ACC112 (cell line): ENCODE data around the gene RRM1.
"Not testable (repeated sequence)": the region's sequence is repeated elsewhere in the genome, so short reads cannot be mapped to it uniquely, and the experiment has no call there.

ENCODE experiments used
- H2AFZ ChIP-seq: fragments of 200-600 bp; sonication (generic); one replicate; pipeline ENCODE4 v1.6.0; 2017; ENCODE audit warnings: antibody characterized with exemption, low read length; ENCODE audit not compliant: unreplicated experiment
- H3K27ac ChIP-seq: fragments of 200-600 bp; sonication (generic); 2 replicates; pipeline ENCODE4 v1.5.1; 2014; ENCODE audit warnings: low read depth, mild to moderate bottlenecking, antibody characterized with exemption, low read length, moderate library complexity
- H3K27me3 ChIP-seq: fragments of 200-600 bp; sonication (generic); 2 replicates; pipeline ENCODE4 v1.6.1; 2014; ENCODE audit warnings: mild to moderate bottlenecking, antibody characterized with exemption, low read length, moderate library complexity, mixed read lengths; ENCODE audit not compliant: insufficient read depth
- H3K36me3 ChIP-seq: fragments of 200-600 bp; sonication (generic); 2 replicates; pipeline ENCODE4 v1.6.1; 2016; ENCODE audit warnings: mild to moderate bottlenecking, antibody characterized with exemption, low read length, moderate library complexity, mixed read lengths; ENCODE audit not compliant: insufficient read depth
- H3K4me1 ChIP-seq: fragments of 200-600 bp; sonication (generic); one replicate; pipeline ENCODE4 v1.6.1; 2016; ENCODE audit warnings: low read length, mixed read lengths; ENCODE audit not compliant: insufficient read depth, unreplicated experiment, control insufficient read depth
- H3K4me3 ChIP-seq: fragments of 200-600 bp; sonication (generic); 2 replicates; pipeline ENCODE4 v1.5.1; 2014; ENCODE audit warnings: mild to moderate bottlenecking, low read depth, low read length
- H3K79me2 ChIP-seq: fragments of 200-600 bp; sonication (generic); one replicate; pipeline ENCODE4 v1.6.0; 2016; ENCODE audit warnings: low read length; ENCODE audit not compliant: control insufficient read depth, unreplicated experiment, insufficient read depth

Gene RRM1

DNA sequence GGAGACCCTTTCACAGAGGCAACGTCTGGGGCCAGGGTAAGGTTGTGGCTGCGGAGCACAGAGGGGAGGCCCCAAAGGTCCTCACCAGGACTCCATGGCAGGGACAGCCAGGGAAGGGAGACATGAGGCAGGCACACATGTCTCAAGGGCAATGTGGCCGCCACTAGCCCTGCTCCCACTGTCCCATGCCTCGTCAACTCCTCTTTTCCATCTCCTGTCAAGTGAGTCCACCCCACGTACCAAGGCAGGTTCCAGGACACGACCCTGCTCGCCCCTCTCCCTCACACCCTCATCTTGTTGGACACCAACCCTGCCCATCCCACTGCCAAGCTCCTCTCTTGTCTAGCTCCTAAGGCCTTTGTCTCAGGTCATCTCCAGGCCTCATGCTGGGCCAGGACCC lies 73.2 kb downstream of the RRM1 start:
- no peaks in the 10 kb centered on the region for H3K4me1 ChIP-seq
- H3K36me3 ChIP-seq, result no peaks in the 10 kb centered on the region
- H3K27me3 ChIP-seq, result 0 out of 2 replicates have a peak, but pooled peaks cover 3% of the 10 kb centered on the region
- no peak overlapping the region for H3K27ac ChIP-seq
- H3K4me3 ChIP-seq, result no peak overlapping the region
- H3K79me2 ChIP-seq, result no peaks in the 10 kb centered on the region
- H2AFZ ChIP-seq, result no peak overlapping the region

DNA sequence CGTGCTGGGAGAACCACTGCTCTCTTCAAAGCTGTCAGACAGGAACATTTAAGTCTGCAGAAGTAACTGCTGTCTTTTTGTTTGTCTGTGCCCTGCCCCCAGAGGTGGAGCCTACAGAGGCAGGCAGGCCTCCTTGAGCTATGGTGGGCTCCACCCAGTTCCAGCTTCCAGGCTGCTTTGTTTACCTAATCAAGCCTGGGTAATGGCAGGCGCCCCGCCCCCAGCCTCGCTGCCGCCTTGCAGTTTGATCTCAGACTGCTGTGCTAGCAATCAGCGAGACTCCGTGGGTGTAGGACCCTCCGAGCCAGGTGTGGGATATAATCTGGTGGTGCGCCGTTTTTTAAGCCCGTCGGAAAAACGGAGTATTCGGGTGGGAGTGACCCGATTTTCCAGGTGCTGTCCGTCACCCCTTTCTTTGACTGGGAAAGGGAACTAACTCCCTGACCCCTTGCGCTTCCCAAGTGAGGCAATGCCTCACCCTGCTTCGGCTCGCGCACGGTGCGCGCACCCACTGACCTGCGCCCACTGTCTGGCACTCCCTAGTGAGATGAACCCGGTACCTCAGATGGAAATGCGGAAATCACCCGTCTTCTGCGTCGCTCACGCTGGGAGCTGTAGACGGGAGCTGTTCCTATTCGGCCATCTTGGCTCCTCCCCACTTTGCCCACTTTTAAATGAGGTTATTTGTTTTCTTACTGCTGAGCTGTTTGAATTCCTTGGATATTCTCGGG lies 81.2 kb downstream of the RRM1 start:
- H2AFZ ChIP-seq, H3K79me2 ChIP-seq, H3K4me3 ChIP-seq, H3K36me3 ChIP-seq, H3K27ac ChIP-seq, H3K4me1 ChIP-seq: not testable (repeated sequence)
- peaks cover 12% of the 10 kb centered on the region for H3K27me3 ChIP-seq

DNA sequence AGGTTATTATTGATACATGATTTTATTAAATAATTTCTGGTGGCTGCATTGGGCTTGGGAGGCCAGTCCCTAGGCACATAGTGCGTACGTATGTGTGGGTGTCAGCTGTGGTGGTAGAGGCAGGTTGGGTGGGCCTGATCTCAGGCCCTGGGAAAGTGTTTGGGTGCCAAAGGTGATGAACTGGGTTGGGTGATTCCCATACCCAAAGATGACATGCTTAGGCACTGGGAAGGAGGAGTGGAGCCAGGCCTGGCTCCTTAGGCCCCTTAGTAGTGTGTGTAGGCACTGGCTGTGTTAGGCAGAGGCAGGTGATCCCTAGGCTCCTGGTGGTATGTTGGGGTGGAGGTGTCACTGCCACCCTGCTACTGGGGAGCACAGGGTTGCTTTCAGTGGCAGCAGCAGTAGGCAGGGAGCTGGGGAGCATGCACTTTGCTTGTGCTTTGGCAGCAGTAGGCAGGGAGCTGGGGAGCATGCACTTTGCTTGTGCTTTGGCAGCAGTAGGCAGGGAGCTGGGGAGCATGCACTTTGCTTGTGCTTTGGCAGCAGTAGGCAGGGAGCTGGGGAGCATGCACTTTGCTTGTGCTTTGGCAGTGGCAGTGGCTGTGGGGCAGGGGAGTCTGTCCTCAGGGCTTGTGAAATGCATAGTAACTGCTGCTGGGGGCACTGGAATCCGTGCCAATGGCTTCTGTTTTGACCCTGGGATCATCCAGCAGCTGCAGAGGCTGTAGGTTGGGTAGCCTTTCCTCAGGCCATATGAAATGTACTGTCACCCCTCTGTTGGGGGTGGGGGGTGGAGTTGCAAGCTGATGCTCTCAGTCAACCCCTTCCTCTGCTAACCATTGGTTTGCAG lies 84.4 kb downstream of the RRM1 start:
- Histone ChIP-seq H3K27ac (no peak overlapping the region), H3K4me1 (no peaks in the 10 kb centered on the region), H3K36me3 (no peaks in the 10 kb centered on the region), H3K79me2 (no peaks in the 10 kb centered on the region), H3K4me3 (no peak overlapping the region), H3K27me3 (peaks cover 12% of the 10 kb centered on the region), H2AFZ (no peak overlapping the region)

DNA sequence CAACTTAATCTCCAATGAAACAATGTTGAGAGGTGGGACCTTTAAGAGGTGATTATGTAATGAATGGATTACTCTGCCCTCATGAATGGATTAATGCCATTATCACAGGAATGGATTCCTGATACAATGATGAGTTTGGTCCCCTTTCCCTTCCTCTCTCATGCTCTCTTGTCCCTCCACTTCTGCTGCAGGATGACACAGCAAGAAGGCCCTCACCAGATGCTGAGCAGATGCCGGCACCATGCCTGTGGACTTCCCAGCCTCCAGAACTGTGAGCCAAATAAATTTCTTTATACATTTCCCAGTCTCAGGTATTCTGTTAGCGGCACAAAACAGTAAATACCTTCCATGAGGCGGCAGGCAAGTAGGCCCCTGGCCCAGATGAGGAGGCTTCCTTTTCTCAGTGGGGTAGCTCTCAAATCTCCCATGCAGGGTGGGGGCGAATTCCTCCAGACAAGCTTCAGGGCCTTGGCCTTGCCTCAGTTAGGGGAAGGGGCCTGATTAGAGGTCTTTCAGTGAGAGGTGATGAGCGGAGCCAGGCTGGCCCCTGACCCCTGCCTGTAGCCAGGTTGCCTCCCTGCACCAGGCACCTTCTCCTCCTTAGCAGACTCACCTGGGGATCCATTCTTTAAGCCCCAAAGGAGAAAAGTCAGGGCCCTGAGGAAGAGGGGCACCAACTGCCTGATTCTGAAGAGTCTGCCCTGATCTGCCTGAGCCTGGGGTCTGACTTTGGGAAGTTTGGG lies 86.0 kb downstream of the RRM1 start:
- Histone ChIP-seq H3K27me3 (peaks cover 12% of the 10 kb centered on the region), H3K27ac (no peak overlapping the region), H3K4me1 (no peaks in the 10 kb centered on the region), H2AFZ (no peak overlapping the region), H3K79me2 (no peaks in the 10 kb centered on the region), H3K36me3 (no peaks in the 10 kb centered on the region), H3K4me3 (no peak overlapping the region)

DNA sequence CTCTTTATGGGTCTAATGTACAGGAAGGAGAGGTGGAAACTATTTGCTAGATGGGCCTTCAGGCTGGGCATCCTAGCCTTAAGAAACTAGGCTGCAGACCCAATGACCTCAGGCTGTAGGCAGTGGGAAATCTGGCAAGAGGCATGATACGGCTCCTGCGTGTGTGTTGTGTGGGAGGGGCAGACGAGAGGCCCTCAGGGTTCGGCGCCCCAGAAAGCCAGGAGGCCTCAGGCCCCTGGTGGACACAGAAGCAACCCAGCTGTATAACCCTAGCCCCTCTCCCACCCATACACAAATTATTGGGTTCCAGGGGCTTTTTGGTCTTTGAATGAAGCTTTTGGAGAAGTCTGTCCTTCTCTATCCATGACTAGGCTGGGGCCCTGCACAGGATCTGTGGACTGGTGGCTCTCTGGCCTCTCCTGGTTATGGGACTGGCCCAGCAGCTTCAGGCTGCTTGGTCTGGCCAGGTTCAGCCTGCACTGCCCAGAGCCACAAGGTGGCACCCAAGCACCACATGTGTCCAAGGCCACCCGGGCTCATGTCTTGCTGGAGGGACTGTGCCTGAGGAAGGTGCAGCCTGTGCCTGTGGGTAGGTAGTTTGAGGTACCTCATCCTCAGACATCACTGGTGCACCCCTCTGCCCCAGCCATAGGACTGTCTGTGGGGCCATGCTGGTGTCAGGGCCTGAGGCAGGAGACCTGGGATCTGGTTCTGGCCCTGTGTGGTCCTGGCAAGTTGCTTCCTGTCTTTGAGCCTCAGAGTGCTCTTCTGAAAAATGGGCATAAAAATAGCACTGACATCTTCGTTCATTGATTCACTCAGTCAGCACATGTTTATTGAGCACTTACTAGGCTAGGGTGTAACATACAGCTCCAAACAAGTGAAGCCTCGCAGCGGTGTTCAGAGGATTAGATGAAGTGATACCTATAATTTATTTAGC lies 87.5 kb downstream of the RRM1 start:
- Histone ChIP-seq H3K79me2 (no peaks in the 10 kb centered on the region), H2AFZ (no peak overlapping the region), H3K4me1 (no peaks in the 10 kb centered on the region), H3K27ac (no peak overlapping the region), H3K4me3 (no peak overlapping the region), H3K27me3 (peaks cover 5% of the 10 kb centered on the region; the same call in 1 of the 2 replicates), H3K36me3 (no peaks in the 10 kb centered on the region)

DNA sequence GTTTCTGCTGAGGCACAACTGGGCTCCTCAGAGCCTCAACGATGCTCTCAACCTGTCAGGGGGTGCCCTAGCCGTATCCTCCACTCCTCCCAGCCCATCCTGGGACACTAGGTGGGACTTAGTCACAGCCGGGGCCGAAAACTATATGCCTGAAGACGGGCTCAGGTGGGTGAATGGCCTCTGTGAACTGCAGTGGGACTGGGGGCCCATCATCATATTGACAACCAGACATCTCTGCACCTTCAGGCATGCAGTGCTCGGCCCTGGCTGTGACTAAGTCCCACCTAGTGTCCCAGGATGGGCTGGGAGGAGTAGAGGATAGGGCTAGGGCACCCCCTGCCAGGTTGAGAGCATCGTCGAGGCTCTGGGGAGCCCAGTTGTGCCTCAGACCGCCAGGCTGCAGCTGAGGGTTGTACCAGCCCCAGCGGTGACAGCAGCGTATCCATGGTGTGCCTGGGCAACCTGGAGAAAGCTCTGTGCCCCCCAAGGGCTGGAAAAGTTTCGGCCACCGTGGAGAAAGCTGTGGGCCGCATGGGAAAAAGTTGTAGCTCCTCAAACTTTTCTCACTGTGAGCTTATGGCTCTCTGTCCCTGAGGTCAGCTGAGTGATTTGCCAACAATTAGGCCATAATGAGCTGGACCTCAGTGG lies 88.9 kb downstream of the RRM1 start:
- no peaks in the 10 kb centered on the region for H3K4me1 ChIP-seq
- H3K36me3 ChIP-seq, result no peaks in the 10 kb centered on the region
- H2AFZ ChIP-seq, result no peak overlapping the region
- H3K27ac ChIP-seq, result no peak overlapping the region
- no peak overlapping the region for H3K4me3 ChIP-seq
- H3K79me2 ChIP-seq, result no peaks in the 10 kb centered on the region
- no peaks in the 10 kb centered on the region; the same call in 1 of the 2 replicates for H3K27me3 ChIP-seq

DNA sequence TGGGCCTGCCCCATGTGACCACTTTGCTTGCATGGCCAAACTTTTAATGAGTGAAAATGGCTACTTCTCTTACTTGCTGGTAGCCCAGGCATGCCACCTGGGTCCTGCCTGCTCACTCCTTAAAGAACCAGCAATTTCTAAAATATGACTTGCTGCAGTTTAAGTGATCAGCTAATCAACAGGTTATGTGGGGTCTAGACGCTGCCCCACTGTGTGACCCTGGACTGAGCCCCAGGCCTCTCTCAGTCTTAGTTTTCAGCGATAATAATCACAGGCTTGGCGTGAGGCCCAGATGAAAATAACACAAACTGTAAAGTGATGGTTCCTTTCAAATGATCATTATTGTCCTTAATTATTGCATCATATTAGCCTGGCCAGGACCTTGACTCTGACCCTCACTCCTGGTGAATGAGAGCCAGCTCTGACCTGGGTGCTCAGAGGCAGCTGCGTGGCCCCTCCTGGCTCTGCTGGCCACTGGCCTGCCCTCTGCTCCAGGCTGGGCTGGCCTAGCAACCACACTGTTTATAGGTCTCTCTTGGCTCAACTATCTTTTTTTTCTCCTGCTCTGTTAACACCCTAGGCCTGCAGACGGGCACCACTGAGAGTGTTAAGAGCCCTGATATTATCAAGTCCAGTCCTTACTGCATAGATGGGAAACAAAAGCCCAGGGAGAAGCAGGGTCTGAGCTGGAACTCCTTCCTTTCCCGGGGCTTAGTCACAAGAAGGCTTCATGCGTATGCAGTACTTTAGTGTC lies 89.7 kb downstream of the RRM1 start:
- Histone ChIP-seq H3K79me2 (no peaks in the 10 kb centered on the region), H3K27ac (no peak overlapping the region), H3K36me3 (no peaks in the 10 kb centered on the region), H3K4me1 (no peaks in the 10 kb centered on the region), H3K4me3 (no peak overlapping the region), H3K27me3 (no peaks in the 10 kb centered on the region), H2AFZ (no peak overlapping the region)

DNA sequence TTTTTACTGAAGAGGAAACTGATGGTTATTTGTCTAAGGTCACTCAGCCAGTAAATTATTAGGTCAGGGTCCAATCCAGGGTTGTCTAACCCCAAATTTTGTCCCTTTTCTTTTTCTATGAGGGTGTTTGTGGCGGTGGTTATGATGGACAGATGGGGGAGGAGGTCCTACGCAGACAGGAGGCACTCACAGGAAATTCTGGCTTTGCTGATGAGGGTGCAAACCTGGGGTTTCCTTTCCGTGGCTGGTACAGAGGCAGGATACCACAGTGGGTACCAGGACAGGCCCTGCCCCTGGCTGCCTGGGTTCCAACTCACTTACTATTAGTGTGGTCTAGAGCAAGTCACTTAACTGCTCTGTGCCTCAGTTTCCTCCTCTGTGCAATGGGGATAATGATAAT lies 91.0 kb downstream of the RRM1 start:
- Histone ChIP-seq H3K36me3 (no peaks in the 10 kb centered on the region), H3K4me3 (no peak overlapping the region), H3K79me2 (no peaks in the 10 kb centered on the region), H2AFZ (no peak overlapping the region), H3K27ac (no peak overlapping the region), H3K27me3 (no peaks in the 10 kb centered on the region), H3K4me1 (no peaks in the 10 kb centered on the region)

DNA sequence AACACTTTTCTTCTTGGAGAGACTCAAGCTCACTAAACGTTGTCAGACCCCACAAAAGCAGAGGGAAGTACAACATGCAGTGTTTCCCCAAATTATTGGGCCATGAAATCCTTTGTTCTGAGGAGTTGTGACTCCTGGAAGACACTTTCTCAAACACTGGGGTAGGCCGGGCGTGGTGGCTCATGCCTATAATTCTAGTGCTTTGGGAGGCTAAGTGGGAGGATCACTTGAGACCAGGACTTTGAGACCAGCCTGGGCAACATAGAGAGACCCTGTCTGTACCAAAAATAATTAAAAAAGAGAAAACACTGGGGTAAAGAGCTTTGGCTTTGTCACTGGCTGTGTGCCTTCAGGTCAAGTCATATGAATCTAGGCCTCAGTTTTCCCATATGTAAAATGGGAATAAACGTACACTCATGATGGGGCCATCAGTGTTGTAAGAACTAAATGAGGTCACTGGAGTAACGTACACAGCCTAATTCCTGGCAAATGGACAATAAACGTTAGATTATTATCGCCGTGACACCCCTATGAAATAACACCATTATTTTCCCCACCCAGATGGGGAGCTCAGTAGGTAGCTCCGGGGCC lies 92.0 kb downstream of the RRM1 start:
- Histone ChIP-seq H3K27me3 (no peaks in the 10 kb centered on the region), H3K4me3 (peak overlapping the region; percentile 89), H2AFZ (no peak overlapping the region), H3K79me2 (no peaks in the 10 kb centered on the region), H3K27ac (no peak overlapping the region), H3K36me3 (no peaks in the 10 kb centered on the region), H3K4me1 (no peaks in the 10 kb centered on the region)
